Gastroesophageal sphincter (tissue), 2 donors: ENCODE results near the gene CMSS1.

ENCODE experiments used
- EP300 ChIP-seq: sonication (generic); formaldehyde crosslinking; IDR thresholded peaks from one replicate; pipeline ENCODE4 v1.6.1; 2017; ENCODE audit warnings: antibody characterized with exemption, mild to moderate bottlenecking
- POLR2A ChIP-seq, 2 donors: fragments of 450-650 bp; IDR thresholded peaks; one replicate each; pipeline ENCODE4 v1.6.1; 2017; ENCODE audit warnings: antibody characterized with exemption in 2 of 2, mild to moderate bottlenecking in 2 of 2, moderate library complexity in 1 of 2

DNA sequence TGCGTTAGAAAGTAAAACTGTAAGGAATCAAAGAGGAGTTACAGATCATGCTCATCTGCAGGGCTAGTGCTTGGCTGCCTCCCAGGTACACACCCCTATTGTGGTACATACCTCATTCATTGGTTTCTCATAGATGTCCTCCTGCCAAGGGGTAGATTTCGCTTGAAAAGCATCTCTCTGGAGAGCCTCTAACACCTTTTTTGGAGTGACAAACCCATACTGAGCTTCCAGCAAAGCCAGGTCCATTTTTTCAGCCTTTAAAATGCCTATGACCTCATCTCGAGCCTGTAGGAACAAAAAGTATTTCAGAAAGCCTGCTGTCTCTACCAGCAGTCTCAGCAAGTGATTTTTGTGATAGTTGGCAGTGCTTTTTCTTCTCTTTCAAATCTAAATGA lies 112.1 kb downstream of the CMSS1 start:
- no peak for TF ChIP-seq POLR2A (IDR thresholded peaks at IDR 0.05)
- TF ChIP-seq EP300 = no peak
